ENCODE data around the gene CBR3.

Gene CBR3

GRCh38 chr21:36134803-36135390, at the start of gene CBR3:
TSS of gene CBR3 (plus strand) at chr21:36135079. CDS start at chr21:36135193, 114 bp downstream.
- TF ChIP-seq CTCF (IDR thresholded peaks at IDR 0.05; ENCODE audit: low read depth, low read length, missing control alignments) = no peak
- no peak for DNase-seq (ENCODE audit: low read depth)
- H3K4me3 ChIP-seq (ENCODE audit: low read depth, low read length) = peak within 1 kb of the TSS; percentile 62

GRCh38 chr21:36087362-36088138, 47.3 kb upstream of the CBR3 start:
- peak; percentile 33 for TF ChIP-seq CTCF (IDR thresholded peaks at IDR 0.05; ENCODE audit: low read depth, low read length, missing control alignments)
- no peak overlapping the region for H3K4me3 ChIP-seq (ENCODE audit: low read depth, low read length)
- DNase-seq (ENCODE audit: low read depth) = no peak

DNA sequence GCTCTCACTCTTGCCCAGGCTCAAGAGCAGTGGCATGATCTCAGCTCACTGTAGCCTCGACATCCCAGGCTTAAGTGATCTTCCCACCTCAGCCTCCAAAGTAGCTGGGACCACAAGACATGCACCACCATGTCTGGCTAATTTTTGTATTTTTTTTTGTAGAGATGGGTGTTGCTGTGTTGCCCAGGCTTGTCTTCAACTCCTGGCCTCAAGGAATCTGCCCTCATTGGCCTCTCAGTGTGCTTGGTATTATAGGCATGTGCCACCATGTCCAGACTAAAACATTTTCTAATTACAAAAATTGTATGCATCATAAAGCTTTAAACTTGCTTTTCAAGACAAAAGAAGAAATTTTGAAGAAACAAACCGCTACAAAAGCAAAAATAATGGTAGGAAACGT, 44.9 kb upstream of the CBR3 start:
- H3K4me3 ChIP-seq (ENCODE audit: low read depth, low read length) = no peak overlapping the region
- no peak for TF ChIP-seq CTCF (IDR thresholded peaks at IDR 0.05; ENCODE audit: low read depth, low read length, missing control alignments)
- DNase-seq (ENCODE audit: low read depth) = no peak

GRCh38 chr21:36092681-36093080, 42.2 kb upstream of the CBR3 start:
- no peak for DNase-seq (ENCODE audit: low read depth)
- no peak for TF ChIP-seq CTCF (IDR thresholded peaks at IDR 0.05; ENCODE audit: low read depth, low read length, missing control alignments)
- no peak overlapping the region for H3K4me3 ChIP-seq (ENCODE audit: low read depth, low read length)

- no peak for DNase-seq (ENCODE audit: low read depth)
- no peak for TF ChIP-seq CTCF (IDR thresholded peaks at IDR 0.05; ENCODE audit: low read depth, low read length, missing control alignments)
- no peak overlapping the region for H3K4me3 ChIP-seq (ENCODE audit: low read depth, low read length)
Observed at GRCh38 chr21:36093512-36093911, 41.4 kb upstream of the CBR3 start.

DNA sequence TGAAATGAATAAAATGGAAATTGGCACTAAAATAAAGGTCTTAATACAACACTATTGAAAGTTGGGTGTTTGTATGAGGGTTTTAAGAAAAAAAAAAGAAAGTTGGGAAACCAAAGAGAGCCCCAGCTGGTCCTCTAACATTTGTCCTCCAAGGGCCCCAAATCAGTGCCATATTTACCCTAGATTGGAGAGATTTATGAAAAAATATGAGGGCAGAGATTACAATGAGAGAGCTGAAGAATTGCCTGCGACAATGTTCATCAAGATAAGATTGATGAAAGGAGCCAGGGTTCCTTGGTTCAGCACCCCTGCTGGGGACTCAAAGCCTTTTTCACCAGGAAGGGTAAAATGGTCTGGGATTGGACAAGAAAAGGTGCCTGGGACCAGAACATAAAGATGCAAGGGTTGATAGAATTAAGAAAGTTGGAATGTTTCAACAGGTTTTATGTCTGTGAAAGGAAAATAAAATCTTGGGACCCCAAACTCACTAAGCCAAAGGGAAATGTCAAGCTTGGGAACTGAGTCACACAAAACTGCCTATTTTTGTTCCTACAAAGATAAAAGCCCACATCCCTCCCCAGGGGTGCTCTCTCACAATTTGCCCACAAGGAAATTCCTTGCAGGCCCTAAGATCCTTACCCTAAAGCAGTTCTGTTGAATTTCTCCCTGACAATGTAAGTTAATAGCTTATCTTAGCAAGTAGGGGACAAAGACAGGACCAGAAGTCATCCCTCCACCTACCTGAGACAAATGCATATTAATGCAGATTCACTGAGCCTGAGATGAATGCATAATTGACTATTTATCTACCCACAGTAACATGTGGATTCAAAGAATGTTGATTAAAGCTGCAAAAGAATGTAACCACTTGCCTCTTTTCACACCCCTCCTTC, 38.2 kb upstream of the CBR3 start:
- no peak for TF ChIP-seq CTCF (IDR thresholded peaks at IDR 0.05; ENCODE audit: low read depth, low read length, missing control alignments)
- H3K4me3 ChIP-seq (ENCODE audit: low read depth, low read length) = no peak overlapping the region
- DNase-seq (ENCODE audit: low read depth) = no peak
